ENCODE data around the gene RAPGEF5.

The RAPGEF5 gene

GRCh38 chr7:22375359-22376048 lies 18.6 kb upstream of the RAPGEF5 start:
- peak; percentile 89 for DNase-seq

- DNase-seq: no peak
These were observed 17.0 kb upstream of the RAPGEF5 start for GRCh38 chr7:22373911-22374310.

DNA sequence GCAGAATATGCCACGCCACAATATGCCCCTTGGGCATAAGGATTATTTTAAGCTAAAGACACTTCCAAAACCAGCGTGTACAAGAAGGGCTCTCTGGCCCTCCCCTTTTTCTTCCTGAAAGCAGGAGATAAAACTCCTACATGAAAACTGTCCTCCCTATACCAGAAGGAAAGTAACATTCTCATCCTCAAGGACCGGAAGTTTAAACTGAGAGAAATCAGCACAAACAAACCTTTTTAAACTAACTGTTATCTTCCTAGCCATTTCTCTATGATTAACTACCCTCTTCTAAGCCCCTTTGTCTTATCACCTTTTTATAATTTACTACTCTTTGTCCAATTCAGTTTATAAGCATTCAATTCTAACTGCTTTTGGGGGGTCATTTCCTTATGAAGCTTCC lies 16.4 kb upstream of the RAPGEF5 start:
- DNase-seq: no peak

GRCh38 chr7:22372863-22373262 lies 15.9 kb upstream of the RAPGEF5 start:
- DNase-seq: no peak

GRCh38 chr7:22371878-22372277 lies 14.9 kb upstream of the RAPGEF5 start:
- DNase-seq: no peak

GRCh38 chr7:22364900-22365299 lies 7.9 kb upstream of the RAPGEF5 start:
- DNase-seq: no peak

DNA sequence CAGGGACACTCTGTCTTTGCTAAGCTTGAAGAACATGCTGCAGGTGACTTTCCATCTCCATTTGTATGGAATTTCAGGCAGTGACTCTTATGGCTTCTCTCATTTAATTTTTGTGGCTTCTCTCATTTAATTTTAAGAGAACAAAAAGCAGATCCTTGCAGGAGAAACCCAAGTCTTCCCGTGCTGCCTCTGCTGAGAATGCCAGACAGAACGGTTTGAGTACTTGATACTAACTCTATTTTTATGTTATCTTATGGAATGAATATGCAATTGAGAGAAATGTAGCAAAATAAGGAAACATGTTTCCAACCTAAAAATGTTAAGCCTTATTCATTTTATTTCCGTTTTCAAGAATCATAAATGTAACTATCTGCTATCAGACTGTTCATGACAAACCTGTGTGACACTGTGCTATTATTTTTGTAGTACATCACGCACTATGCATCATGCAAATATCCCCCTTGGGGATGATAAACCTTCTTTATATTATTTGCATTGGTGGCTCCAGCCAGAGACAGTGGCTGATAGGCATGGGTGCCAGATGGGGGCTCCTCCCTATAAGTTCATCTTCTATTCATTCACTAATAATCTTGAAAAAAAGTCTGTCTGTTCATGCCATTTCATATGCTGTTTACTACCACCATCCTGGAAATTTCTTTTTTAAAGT lies 6.9 kb upstream of the RAPGEF5 start:
- no peak for DNase-seq

DNA sequence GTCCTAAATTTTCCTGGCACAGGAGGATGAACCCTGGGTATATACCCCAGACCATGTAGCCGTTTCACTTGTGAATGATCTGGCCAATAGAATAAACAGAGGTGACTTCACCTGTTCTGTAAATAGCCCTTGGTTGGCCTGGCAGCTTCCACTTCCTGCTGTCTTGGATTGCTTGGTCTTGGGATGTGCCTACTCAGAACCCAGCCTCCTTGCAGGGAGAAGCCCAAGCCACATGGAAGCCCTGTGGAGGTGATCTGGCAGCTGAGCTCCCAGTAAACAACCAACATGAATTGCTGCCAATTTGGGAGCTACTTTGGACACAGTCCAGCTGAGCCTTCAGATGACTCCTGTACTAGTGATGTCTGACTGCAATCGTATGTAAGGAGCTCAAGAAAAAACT lies 4.8 kb upstream of the RAPGEF5 start:
- no peak for DNase-seq

GRCh38 chr7:22361320-22361719 lies 4.4 kb upstream of the RAPGEF5 start:
- DNase-seq: no peak

DNA sequence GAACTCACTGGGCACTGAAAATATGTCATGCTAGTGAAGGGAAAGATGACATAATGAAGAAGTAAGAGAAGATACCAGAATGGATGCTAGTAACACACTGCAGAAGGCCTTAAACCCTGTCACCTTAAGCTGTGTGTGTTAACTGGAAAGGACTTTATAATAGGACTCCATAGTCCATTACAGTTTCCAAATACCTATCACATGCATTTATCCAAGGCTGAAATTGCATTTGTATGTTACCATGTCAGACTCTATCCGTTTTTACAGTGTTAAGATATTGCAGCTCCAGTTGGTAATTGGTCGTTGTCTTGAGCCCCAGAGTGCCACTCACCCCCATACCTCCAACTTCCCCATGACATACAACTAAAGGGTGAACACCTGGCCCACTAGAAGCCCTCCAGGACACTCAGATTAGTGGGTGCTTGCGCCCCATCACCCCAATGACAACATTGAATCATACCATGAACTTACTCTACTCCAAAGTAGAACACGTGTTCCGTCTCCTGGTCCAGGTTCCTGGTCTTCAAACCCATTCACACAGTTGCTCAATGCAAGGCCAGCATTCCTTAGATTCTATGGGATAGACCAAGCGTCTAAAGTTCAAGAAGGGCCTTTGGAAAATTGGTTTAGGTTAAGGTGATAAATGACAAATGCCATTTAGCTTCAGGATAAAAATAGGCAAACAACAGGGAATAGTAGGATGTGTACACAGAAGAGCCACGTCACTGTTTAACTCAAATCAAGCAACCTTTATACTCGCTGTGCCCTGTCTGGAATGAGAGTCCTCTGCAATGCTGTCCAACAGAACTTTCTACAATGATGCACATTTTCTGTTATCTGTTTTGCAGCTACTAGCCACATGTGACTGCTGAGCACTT lies 2.1 kb upstream of the RAPGEF5 start:
- DNase-seq: no peak

- DNase-seq: peak; percentile 75
These were observed 589 bp upstream of the RAPGEF5 start for GRCh38 chr7:22357311-22358175.

DNA sequence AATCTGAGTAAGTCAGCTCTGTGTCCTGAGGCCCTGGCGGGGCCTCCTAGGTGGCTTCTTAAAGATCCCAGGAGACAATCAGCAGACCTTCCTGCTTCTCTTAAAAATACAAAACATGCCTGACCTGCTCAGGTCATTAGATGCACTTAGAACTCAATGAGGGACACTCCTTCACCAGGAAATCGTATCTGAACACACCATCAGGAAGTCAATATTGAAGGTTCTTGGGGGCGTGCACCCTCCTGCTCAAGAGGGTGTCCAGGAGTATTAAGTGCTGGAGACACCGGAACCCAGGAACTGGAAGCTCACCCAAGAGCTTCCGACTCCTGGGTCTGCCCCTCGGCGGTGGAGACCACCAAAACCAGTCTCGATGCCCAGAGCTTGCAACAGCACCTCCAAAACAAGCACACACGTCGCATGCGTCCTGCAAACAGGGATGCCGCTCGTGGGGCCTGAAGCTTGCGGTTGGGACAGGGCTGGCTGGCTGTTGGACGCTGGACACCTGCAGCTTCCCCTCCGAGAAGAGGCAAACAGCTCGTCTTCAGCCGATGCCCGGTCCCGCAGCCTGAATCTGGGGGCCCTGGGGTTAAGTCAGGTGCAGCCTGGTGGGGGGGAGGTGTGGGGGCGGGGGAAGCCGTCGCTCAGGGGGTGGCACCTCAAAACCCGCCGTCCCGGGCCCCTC lies 803 bp downstream of the RAPGEF5 start:
- DNase-seq: peak; percentile 72

DNA sequence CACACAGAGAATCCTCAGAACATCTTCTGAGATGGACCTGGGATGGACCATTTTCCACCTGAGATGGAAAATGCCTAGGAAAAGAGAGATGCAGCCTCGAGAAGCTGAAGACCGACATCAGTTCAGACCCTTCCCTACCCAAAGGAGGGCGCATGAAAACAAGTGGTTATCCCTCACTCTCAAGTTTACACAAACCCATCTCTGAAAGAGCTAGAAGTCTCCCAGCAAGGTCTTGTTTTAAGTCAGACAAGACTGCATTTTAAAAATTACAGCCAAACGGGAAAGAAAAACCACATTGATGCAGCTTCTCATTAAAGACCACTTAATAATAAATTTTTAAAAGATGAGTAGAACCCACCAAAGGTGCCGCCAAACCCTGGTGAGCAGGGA lies 1.3 kb downstream of the RAPGEF5 start:
- DNase-seq: no peak

DNA sequence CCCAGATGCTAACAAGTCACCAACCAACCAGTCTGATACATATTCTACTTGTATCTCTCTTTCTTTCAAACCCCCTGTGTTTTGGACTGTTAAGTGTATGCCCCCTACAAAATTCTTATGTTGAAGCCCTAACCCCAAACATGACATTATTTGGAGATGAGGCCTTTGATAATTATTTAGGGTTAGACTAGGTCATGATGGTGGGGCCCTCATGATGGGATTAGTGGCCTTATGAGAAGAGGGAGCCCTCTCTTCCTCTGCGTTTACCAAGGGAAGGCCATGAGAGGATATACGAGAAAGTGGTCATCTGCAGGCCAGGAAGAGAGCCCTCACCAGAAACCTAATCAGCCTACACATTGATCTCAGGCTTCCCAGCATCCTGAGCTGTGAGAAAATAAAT lies 2.5 kb downstream of the RAPGEF5 start:
- no peak for DNase-seq

DNA sequence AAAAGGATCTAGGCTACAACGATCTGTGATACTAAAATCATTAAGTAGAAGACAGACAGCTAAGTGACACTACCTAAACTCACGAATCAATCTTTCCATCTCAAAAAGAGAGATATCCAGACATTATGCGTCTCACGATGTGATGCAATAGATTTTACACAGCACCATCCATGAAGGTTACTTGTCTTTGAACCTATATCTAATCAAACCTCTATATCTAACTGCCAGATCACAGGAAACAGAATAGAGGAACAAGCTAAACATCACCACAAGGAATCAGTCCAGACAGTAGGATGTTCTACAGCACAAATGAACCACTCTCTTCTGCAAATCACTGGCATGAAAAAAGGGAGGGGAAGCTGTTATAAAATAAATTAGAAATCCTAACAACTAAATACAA lies 4.1 kb downstream of the RAPGEF5 start:
- DNase-seq: no peak

DNA sequence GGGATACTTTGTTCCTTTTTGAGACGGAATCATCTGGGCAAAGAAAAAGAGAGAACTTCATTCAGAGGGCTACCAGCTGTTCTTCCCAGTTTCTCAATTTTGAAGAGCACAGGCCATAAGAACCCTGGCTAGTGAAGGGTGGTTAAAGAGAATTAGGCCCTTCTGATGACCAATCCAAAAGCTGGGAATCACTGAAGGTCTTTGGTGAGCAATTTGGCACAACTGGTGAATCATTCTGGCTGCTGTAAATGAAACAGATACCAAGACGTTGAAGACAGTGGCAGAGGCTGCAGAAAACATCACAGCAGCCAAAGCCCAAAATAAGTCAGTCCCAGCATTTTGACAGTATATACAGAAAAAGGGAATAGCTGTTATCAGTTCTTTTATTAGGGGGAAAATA lies 5.1 kb downstream of the RAPGEF5 start:
- no peak for DNase-seq

DNA sequence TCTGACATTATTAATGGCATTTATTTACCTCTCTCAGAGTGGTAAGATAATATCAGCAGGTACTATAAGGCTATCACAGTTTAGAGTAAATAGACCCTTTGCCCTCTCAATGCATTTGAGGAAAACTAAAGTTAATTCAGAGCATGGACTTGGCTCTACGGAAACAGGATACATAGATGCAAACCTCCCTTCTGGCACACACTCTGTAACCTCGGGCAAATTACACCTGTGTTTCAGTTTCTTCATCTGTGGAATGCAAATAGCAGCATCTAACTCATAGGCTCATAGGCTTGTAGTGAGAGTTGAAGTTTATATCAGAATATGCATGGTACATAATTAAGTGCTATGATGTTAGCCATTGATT lies 5.6 kb downstream of the RAPGEF5 start:
- DNase-seq: no peak

- no peak for DNase-seq
These were observed 6.3 kb downstream of the RAPGEF5 start for GRCh38 chr7:22350466-22351328.

- DNase-seq: no peak
These were observed 8.6 kb downstream of the RAPGEF5 start for GRCh38 chr7:22348379-22348778.

GRCh38 chr7:22346383-22347107 lies 10.4 kb downstream of the RAPGEF5 start:
- DNase-seq: no peak

GRCh38 chr7:22344655-22345054 lies 12.3 kb downstream of the RAPGEF5 start:
- no peak for DNase-seq
